Dedifferentiated amniotic fluid mesenchymal stem cell (primary cell): ENCODE measurements around the gene CACNA2D3.

Experiments used
- DNase-seq: peaks from one replicate; pipeline ENCODE4 v3.0.0-alpha.2; 2016; ENCODE audit errors: extremely low spot score

Gene CACNA2D3

DNA sequence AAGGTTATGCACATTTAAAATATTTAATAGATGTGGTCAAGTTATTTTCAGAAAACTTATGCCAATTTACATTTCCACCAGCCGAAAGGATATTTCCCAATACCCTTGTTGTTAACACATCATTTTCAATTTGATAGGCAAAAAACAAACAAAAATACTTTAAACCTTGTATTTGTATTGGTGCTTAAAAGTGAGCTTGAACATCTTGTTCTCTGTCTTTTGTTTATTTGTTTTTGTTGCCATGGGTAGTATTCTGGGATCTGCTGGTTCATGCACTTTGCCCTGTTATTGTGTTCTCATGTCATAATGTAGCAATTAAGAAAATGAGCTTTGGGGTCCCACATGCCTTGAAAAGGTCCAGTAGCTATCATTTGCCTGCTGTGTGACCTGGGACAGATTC is 614.1 kb downstream of the CACNA2D3 start:
- DNase-seq: no peak

DNA sequence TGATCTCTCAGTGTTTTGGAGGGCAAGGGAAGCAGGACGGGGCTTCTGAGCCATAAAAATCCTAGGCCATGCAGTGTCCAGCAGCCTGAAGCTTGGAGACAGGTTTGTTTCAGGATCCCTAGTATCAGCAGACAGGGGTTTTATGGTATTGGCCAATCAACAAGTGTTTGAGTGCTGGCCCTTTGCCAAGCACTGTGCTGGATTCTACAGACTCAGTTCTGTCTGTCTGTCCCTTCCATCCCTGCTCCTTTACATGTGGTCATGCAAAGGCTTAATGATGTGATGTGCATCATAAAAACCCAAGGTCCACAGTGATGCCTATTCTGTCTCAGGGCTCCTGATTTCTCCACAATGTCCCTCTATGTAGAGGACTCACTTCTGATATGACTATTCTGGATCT is 621.4 kb downstream of the CACNA2D3 start:
- no peak for DNase-seq

DNA sequence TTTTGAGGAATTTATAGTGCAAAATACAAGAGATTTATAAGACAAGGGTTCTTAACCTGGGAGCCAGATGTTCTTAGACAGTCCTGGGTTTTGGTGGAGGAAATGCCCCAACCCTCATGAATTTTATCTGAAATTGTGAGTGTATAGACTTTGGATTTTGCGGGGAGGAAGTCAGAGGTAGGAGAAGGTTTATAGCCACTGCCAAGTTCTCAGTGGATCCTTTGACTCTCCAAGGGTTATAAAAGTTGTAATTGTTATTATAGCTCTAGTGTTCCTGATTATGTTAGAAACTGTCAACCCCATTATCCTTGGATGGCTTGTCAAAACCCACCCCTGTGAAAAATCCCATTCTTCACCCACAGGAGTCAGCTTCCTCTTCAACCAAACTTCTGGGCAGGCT is 621.9 kb downstream of the CACNA2D3 start:
- no peak for DNase-seq

DNA sequence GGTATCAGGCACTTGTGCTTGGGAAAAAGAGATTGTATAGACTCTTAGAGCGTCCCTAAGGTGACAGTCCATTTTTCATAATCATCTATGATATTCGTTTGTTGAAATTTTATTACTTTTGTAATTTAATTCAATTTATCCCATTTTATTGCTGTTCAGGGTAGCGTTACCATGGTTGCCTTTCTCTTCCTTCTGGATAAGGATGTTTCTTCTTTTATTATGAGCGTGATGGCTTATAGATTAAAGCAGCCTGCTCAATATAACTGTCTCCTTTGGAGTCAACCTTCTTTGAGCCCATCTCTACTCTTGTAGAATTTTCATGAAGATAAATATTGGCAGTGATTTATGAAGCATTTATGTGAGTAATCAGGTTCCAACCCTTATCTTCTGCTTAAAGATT is 623.5 kb downstream of the CACNA2D3 start:
- no peak for DNase-seq

DNA sequence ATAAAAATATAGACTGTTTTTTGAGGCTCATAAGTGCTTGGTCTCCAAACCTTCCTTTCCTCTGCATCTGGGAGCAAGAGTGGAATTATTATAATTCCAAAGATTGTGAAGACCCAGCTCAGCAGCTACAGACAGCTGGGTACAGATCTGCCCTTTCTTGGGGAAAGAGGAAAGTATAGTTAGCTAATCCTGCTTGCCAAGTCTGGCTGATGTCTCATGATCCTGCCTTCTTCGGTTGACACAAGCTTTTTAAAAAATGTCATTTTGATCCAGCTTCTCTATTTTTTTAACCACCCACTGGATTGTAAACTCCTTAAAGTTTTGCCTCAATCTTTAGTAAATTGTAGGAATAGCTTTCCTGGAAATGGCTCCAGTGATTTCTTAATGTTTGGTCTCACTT is 624.4 kb downstream of the CACNA2D3 start:
- peak; percentile 31 for DNase-seq

DNA sequence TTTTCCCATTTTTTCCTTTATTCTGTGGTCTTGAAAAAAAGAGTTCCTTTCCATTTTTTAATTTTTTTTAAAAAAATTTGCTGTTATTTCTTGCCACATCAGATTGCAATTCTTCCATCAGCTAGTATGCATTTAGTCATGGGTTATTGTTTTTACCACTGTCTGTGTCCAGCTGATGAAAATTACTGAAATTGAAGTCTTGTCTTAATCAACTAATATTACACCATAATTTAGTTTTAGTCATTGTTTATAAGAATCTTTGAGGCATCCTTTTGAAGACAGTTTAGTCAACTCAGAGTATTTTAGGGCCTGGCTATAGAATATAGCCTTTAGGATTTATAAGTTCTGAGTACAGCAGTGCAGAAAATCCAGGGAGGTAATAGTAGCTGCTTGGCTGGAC is 633.4 kb downstream of the CACNA2D3 start:
- peak; percentile 70 for DNase-seq

DNA sequence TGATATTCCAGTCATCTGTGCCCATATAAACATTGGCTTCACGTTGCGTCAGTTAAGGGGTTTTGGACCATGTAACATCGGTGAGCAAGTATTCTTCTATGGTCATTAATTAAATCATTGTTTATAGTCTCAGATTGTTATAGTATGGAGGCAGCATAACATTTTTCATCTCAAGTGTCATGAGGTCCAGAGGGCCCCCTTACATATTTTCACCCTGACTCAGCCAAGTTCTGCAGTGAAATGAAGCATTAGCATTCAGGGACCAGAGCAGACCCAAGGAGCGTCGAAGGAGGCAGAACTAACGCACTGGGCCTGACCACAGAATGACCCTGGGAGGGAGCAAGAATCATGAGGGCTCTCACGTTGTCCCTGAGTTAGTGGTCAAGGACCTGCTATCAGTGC is 634.0 kb downstream of the CACNA2D3 start:
- peak; percentile 82 for DNase-seq

DNA sequence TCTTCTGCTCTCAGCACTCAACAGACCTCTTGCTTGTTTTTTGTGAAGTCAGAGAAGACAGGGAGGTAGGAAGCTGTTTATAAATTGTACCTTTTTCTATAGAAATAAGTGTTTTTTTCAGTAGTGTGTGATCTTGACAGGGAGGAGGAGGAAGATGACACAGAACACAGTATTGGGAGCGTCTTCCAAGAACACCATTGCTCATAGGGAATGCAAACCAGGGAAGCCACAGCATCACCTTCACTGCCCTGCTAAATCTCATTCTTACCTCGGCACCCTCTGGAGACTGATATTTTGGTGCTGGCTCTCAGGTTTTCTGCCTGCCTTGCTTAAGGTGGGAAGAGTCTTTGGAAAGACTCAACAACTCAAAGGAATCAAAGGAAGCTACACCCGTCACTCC is 636.1 kb downstream of the CACNA2D3 start:
- DNase-seq: no peak

DNA sequence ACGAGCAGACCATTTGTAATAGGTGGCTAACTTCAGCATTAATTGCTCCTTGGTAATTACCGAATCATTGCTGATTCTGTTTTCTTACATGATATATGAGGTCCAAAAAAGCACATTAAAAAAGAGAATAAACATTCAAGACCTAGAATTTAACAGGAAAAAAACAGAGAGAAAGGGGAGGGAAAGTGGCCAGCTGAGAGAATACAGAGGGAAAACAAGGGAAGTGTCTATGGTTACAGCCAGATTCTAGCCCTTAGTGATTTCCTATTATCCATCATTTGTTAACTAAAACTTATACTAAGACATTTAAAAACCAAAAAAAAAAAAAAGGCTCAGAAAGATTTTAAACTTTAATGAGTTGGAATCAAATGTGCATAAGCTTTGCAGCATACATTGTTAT is 636.8 kb downstream of the CACNA2D3 start:
- no peak for DNase-seq

DNA sequence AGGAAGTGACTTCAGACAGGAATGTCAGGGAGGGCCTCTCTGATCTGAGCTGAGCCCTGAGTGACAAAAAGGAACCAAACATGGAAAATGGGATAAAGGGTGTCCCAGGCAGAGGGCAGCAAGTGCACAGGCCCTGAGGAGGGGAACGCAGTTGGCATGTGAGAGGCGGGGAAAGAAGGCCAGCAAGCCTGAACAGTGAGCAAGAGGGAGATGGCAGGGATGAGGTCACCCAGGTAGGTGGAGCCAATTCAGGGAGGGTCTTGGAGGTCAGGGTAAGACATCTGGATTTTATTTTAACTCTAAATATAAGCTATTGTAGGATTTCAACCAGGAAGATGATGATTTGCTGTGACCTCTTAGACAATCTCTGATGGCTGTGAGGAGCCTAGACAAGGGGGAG is 637.8 kb downstream of the CACNA2D3 start:
- DNase-seq: no peak

DNA sequence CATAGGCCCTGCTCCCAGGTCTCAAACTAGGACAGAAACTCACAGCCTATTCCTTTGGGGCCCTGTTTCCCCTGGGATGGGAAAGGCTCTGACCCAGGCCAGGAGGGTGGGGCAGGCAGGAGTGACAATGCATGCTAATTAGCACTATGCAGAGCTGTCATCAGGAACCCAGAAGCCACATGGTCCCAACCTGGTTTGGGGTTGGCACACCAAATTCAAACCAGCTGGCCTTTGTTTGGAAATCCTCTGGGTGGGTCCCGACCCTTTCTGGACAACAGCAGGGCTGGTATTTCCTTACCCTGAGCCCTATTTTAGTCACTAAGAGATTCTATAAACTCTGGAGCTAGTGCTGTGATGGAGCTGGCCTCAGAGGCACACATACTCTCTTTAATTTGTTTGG is 639.3 kb downstream of the CACNA2D3 start:
- no peak for DNase-seq

DNA sequence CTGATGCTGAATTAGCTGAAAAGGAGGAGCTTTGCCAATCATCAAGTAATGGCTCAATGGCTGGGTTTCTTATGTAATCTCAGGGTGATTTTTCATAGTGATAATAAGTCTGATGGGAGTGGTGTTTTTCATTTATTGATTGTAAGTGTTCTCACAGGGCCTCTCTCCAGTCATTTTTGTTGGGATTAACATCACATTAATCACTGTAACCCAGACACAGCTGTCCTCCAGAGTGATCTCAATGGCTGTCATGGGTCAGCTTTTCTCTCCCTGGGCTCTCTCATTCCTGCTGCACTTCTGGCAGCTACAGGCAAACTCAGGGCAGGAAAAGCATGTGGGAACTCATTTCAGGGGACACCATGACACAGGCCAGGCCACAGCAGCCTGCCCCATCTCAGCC is 642.6 kb downstream of the CACNA2D3 start:
- no peak for DNase-seq

DNA sequence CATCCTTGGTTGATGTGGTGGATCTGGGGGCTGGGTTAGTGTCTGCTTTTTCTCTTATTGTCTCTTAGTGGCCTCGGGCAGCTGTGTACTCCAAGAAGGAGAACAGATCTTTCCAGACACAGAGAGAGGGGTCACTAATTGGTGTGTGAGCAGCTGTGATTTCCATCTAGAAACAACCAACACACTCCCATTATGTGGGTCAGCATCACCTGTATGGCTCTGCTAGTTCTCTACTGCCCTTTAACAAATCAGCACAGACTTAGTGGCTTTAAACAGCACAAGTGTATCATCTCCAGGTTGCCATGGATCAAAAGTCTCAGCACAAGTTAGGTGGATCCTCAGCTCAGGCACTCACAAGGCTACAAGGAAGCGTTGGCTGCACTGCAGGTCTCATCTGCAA is 648.7 kb downstream of the CACNA2D3 start:
- no peak for DNase-seq

DNA sequence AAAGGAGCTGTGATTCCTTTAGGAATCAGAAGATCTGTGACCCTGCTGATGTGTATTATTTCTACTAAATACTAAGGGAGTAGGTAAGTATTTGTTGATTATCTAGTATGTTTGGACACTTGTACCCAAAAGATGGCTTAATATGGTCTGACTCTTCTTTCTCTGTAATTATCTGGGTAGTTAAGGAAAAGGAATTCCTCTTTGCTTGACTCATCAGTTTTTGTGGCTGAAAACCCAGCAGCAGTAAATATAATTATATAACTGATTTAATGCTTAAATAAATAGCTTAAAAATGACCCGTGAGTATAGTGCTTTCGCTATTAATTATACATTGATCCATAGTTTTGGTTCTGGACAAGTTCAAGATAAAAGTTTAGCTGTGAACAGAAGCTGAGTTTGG is 649.7 kb downstream of the CACNA2D3 start:
- DNase-seq: no peak

DNA sequence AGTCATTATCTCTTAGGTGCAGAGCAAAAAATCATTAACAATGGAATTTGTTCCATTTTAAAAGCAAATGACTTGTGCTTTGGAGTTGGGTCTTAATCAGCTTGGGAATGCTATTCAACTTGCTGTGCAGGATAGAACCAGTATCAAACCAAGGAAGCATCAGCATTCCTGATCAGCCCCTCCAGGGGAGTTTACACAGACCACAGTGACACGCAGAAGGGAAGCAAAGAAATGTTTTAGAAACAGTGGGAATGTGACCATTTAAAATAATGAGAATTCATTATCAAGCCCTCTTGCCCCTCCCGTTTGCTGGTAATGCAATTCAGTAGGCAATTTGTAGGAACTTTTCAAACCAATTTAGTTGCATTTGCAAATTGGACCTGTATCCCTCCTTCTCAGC is 650.4 kb downstream of the CACNA2D3 start:
- DNase-seq: no peak

DNA sequence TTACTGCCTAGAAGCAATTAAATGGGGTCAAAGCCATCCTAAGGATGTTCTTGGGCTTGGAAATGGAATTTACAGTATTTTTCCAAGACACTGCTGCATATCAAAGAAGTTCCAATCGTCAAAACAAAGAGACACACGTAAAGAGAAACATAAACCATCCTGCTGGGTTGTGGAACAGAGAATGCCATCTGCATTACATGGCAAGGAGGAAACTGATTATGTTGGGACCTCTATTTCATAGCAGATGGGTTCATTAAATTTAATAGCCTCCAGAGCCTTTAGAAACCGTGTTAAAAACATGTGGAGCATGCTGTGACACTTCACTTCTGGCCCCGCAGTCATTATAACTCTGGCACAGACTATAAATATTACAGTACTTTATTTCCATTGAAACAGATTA is 650.9 kb downstream of the CACNA2D3 start:
- DNase-seq: no peak

DNA sequence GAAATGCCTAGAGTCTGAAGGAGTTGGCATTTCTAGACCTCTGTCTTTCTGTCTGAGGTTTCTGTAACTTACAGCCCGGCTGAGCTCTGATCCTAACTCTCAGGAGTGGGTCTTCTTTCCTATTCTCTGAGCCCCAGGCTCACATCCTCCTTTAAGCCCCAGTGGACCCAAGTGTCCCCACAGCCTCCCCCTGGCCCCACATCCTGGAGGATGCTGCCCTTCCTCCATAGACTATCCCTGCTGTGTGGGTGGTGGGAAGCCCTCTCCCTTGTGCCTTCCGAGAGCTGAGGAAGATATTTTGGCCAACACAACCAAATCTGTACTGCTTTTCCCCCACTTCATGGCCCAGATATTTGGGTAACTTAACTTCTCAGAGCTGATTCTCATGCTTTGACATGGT is 654.2 kb downstream of the CACNA2D3 start:
- DNase-seq: no peak

DNA sequence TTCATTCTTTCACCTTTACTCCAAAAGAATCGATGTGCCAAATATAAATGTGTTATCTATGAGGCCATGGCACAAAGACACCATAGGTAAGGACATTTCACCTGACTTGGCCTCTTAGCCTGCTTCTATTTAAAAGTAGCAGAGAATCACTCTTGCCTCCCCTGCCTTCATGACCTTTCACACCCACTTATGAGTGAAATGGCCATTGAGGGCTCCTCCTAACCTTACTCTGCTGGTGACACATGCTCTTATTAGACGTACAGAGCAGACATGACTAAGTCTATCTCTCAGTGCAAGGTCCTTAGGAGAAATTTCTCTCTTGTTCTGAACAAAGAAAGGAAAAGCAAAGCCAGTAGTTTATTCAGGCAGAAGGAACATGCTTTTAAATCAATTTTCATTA is 654.8 kb downstream of the CACNA2D3 start:
- no peak for DNase-seq

DNA sequence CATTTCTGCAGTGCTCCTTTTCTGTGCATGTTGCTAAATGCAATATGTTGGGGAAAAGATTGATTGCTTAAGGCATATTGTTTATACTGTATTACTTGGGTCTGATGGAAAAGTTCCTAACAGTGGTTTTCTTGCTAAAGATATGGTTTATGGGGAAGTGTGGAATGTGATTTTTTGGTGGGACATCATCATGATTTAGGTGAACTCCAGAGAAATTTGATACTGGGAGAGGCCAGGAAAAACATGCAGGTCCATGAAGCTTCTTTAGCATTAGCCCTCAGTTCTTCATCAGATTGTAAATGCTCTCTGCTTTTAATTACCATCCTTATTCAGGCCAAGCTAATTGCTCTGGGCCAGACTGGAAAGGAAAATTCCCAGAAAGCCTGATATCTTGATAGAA is 658.0 kb downstream of the CACNA2D3 start:
- DNase-seq: no peak

DNA sequence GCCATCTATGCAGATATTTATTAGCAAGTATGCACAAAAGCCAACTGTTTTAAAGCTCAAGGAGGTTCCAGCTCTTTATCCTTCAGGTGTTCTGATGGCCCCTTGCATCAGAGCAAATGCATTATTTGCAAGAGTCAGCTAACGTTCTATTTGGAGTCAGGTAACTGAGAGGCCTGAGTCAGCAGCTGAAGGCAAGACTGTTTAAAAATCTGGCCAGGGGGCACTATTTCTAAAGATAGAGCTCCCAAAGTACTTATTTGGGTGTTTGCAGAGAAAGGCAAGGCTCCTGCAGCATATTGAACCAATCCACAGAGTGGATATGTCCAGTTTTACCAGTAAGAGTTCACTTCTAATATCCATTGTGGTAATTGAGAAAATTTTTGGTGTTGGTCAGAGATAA is 659.4 kb downstream of the CACNA2D3 start:
- no peak for DNase-seq

DNA sequence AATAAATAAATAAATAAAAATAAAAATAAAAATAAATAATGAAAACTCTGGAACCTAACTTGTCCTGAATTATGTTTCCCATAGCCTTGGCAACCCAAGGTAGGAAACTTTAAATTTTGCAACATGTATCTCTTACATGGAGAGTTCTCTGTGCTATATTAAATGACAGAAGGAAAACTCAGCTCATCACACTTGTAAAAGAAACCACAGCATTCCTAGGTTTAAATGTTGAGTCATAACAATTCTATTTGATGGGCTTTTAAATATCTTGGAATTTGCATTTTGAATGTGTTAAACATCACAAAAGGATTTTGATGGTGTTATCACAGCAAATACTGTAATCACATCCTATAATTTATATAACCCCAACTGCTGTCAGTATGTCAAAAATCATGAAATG is 661.3 kb downstream of the CACNA2D3 start:
- no peak for DNase-seq

DNA sequence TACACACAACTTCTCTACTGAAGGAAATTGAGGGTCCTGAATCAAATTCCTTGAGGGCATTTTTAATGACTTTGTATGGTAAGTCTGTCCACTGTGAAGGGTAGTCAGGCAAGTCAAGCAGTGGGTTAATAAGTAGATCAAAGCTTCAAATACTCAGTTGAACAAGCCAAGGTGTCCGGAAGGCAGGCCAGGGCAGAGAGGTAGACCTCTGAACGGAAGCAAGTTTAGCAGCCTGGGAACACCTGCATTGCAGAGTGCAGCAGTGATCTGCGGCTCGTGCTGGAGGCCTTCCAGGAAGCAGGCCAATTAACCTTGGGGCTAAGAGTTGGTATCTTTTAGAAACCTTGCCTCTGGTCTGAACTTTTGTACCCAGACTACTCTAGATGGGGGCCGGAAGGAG is 661.7 kb downstream of the CACNA2D3 start:
- DNase-seq: no peak

DNA sequence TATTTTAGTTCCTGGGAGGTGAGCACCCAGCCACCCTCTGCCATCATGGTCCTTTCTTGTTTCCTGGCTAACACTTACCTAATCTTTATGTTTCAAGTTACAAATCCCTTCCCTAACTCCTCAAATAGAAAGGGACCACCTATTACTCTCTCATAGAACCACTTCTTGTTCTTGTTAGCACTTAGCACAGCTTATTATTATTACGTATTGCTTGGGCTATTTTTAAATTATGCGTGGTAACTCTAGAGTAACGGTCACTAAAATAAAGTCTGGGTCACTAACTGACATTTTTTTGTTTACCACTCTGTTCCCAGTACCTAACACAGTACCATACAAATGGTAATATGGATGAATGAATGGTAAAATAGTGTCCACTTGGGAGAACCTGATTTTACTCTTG is 663.6 kb downstream of the CACNA2D3 start:
- DNase-seq: no peak

DNA sequence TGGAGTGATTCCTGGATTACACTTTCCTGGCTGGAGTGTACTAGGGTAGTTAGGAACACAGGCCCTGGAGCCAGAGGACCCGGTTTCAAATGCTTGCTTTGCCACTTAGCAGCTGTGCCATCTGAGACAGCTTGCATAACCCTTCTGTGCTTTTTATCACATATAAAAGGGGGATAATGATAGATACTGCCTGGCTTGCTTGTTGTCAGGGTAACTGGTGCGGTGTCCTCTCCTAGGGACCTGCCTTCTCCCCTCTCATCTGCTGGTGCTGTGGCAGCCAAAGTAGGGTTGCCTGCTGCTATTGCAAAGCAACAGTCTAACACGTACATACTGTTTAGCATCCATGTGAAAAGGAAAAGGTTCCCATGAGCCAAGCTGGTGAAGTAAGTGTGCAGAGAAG is 667.7 kb downstream of the CACNA2D3 start:
- no peak for DNase-seq

DNA sequence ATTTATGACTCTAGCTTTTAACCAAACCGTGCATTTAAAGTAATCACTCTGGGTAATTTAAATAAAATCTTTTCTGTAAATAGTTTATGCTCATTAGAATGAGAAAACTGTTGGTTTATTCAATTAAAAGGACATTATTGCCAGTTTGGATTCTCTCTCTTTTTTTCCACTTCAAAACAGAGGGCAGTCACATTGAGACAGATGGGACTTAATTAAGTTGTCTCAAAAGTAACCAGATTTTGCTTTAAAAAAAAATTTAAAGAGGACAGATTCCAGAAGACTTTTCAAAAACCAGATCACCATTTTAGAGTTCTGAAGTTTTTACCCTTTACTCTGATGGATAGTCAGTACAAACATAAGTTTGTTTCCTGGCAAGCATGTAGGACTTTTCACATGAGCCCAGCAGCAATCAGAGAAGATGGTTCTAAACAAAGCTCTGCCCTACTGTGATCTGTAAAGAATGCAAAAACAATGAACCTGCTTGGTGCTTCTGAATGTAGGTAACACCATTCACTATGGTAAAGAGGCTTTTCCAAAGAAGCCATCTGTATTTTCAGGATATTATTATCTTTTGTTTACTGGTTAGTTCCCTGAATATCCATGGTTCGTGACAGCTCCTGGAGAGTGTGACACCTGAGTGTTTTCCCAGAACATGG is 669.3 kb downstream of the CACNA2D3 start:
- no peak for DNase-seq
